Kidney (tissue), 14 donors: ENCODE results near the gene FOXO1. TPM values are rescaled to one million over a fixed set of nuclear protein-coding genes. Genes with fewer than 3 reads are reported as not detected.
A peak's percentile ranks its signal among the peaks of the same experiment; 100 is the strongest.

ENCODE experiments used
- DNase-seq, 5 donors: peaks; one replicate each; pipeline ENCODE4 v3.0.0-alpha.2; 2013 to 2020
- FAIRE-seq: peaks from 2 replicates; lab custom pipeline; 2012; peaks lifted over from hg19 to GRCh38; lab: Jason Lieb, UNC
- H3K27ac ChIP-seq, 2 donors: one replicate each; pipeline ENCODE4 v1.7.0; 2013; ENCODE audit warnings: low read depth in 2 of 2, low read length in 2 of 2, inconsistent platforms in 1 of 2
- H3K27me3 ChIP-seq: one replicate; pipeline ENCODE4 v1.7.1; 2013; ENCODE audit warnings: low read length, inconsistent platforms; ENCODE audit not compliant: control insufficient read depth, insufficient read depth
- H3K36me3 ChIP-seq, 3 donors: one replicate each; pipeline versions ENCODE4 v1.7.0 to v1.7.1; 2013; ENCODE audit warnings: low read length in 3 of 3, control low read depth in 1 of 3, inconsistent platforms in 1 of 3; ENCODE audit not compliant: insufficient read depth in 3 of 3, control insufficient read depth in 2 of 3
- H3K4me1 ChIP-seq, 3 donors: one replicate each; pipeline versions ENCODE4 v1.7.0 to v1.7.1; 2013; ENCODE audit warnings: low read length in 3 of 3, inconsistent platforms in 1 of 3, low read depth in 1 of 3; ENCODE audit not compliant: control insufficient read depth in 2 of 3, insufficient read depth in 2 of 3
- H3K4me3 ChIP-seq, 3 donors: one replicate each; pipeline versions ENCODE4 v1.7.0 to v1.8.1; 2013; ENCODE audit warnings: low read length in 3 of 3, control low read depth in 1 of 3, inconsistent platforms in 1 of 3
- H3K9ac ChIP-seq, 3 donors: one replicate each; pipeline versions ENCODE4 v1.7.0 to v1.7.1; 2013; ENCODE audit warnings: low read length in 3 of 3, control low read depth in 1 of 3, inconsistent platforms in 1 of 3
- H3K9me3 ChIP-seq, 3 donors: one replicate each; pipeline versions ENCODE4 v1.7.0 to v1.7.1; 2013; ENCODE audit warnings: low read length in 3 of 3, control low read depth in 1 of 3, inconsistent platforms in 1 of 3; ENCODE audit not compliant: control insufficient read depth in 2 of 3, insufficient read depth in 1 of 3
- CTCF ChIP-seq: IDR thresholded peaks from 3 replicates; pipeline ENCODE4 v1.5.1; 2012; ENCODE audit warnings: mild to moderate bottlenecking, moderate library complexity, borderline replicate concordance; ENCODE audit not compliant: insufficient read depth; ENCODE audit errors: extremely low read depth
- intact Hi-C: fragments of 100-400 bp; cut with DNase I; formaldehyde crosslinking; loops from one replicate; pipeline ENCODE4 v1.11.1; 2022
- polyA plus RNA-seq: library from polyadenylated mRNA; stranded (reverse); fragments of 350-450 nt; fragmentation: Illumina TruSeq; extraction: RNeasy Lipid Tissue Mini Kit (QIAGEN cat#74804); gene quantifications from one replicate; pipeline ENCODE4 v1.2.3, GENCODE V29; 2014; ENCODE audit warnings: low read depth, low replicate concordance; ENCODE audit not compliant: insufficient read depth
- total RNA-seq: library from RNA; stranded (reverse); fragmentation: NEBNext Ultra II Directional; extraction: Animal tissue kit (Norgen Biotek cat#: 25700); gene quantifications from one replicate; pipeline ENCODE4 v1.2.1, GENCODE V29; 2021
- donor health status: control.
- donor health status: control.
- donor health status: control.
- donor health status: control.
- donor health status: control.
- donor health status: DM: yes; HTN: yes; CAD: no.
- donor health status: Normal renal cell carcinoma (clear cell type).

FOXO1 gene
- total and polyA plus RNA-seq, 2 donors from 2014 or later, result 8.6 to 54.6 TPM

- Histone ChIP-seq H3K36me3 (no peaks in the 10 kb centered on the region), H3K4me1 (peaks cover 0 to 30% (median 27%) of the 10 kb centered on the region in 3 donors), H3K4me3 (peak overlapping the region in 1 of 3 donors; percentile 5), H3K9ac (no peak overlapping the region), H3K27ac (peak overlapping the region; percentile 30 to 45), H3K9me3 (no peaks in the 10 kb centered on the region), H3K27me3 (no peaks in the 10 kb centered on the region)
- intact Hi-C loops, result no loop called here
- FAIRE-seq (no peak), DNase-seq (no peak)
- TF ChIP-seq CTCF, result no peak
Observed at GRCh38 chr13:40568246-40569023, 98.0 kb downstream of the FOXO1 start.

- H3K4me3 ChIP-seq, result no peak overlapping the region
- DNase-seq (no peak), FAIRE-seq (no peak)
- H3K4me1 ChIP-seq, result peaks cover 0 to 34% (median 32%) of the 10 kb centered on the region in 3 donors
- intact Hi-C loops, result no loop called here
- H3K36me3 ChIP-seq, result no peaks in the 10 kb centered on the region
- H3K9ac ChIP-seq, result no peak overlapping the region
- no peaks in the 10 kb centered on the region for H3K27me3 ChIP-seq
- TF ChIP-seq CTCF, result no peak
- H3K27ac ChIP-seq, result no peak overlapping the region
- H3K9me3 ChIP-seq, result no peaks in the 10 kb centered on the region
Observed at GRCh38 chr13:40566811-40567210, 99.6 kb downstream of the FOXO1 start.

GRCh38 chr13:40565282-40566148, 100.9 kb downstream of the FOXO1 start:
- no peaks in the 10 kb centered on the region for H3K36me3 ChIP-seq
- no peaks in the 10 kb centered on the region for H3K9me3 ChIP-seq
- intact Hi-C loops, result no loop called here
- H3K27ac ChIP-seq, result no peak overlapping the region
- H3K27me3 ChIP-seq, result no peaks in the 10 kb centered on the region
- no peak overlapping the region for H3K9ac ChIP-seq
- DNase-seq (no peak), FAIRE-seq (no peak)
- no peak for TF ChIP-seq CTCF
- H3K4me3 ChIP-seq, result no peak overlapping the region
- peaks cover 0 to 34% (median 32%) of the 10 kb centered on the region in 3 donors for H3K4me1 ChIP-seq
